Hepatocyte (in vitro differentiated cells): ENCODE measurements around the gene GZF1. TPM values are rescaled to one million over a fixed set of nuclear protein-coding genes. Genes with fewer than 3 reads are reported as not detected.
A peak's percentile ranks its signal among the peaks of the same experiment; 100 is the strongest.

Experiments
- DNase-seq: peaks from one replicate; pipeline ENCODE4 v3.0.0-alpha.2; 2016; ENCODE audit warnings: low spot score
- H2AFZ ChIP-seq: fragments of 200-600 bp; sonication (generic); 2 replicates; pipeline ENCODE4 v1.6.0; 2016; ENCODE audit warnings: antibody characterized with exemption, mild to moderate bottlenecking
- H3K27ac ChIP-seq: fragments of 200-600 bp; sonication (generic); 2 replicates; pipeline ENCODE4 v1.5.1; 2016; ENCODE audit warnings: mild to moderate bottlenecking
- H3K27me3 ChIP-seq: fragments of 200-600 bp; sonication (generic); 2 replicates; pipeline ENCODE4 v1.6.1; 2016
- H3K36me3 ChIP-seq: fragments of 200-600 bp; sonication (generic); replicated peaks from 2 replicates; pipeline ENCODE4 v1.5.1; 2016; ENCODE audit warnings: low read depth; ENCODE audit not compliant: insufficient read depth
- H3K4me1 ChIP-seq: fragments of 200-600 bp; sonication (generic); 2 replicates; pipeline ENCODE4 v1.5.1; 2016; ENCODE audit warnings: mild to moderate bottlenecking, moderate library complexity; ENCODE audit not compliant: insufficient read depth
- H3K4me2 ChIP-seq: fragments of 200-600 bp; sonication (generic); 2 replicates; pipeline ENCODE4 v1.6.0; 2016
- H3K4me3 ChIP-seq: fragments of 200-600 bp; sonication (generic); 2 replicates; pipeline ENCODE4 v1.5.1; 2016; ENCODE audit warnings: mild to moderate bottlenecking
- H3K79me2 ChIP-seq: fragments of 200-600 bp; sonication (generic); 2 replicates; pipeline ENCODE4 v1.6.0; 2017; ENCODE audit warnings: mild to moderate bottlenecking
- H3K9me2 ChIP-seq: fragments of 200-600 bp; sonication (generic); replicated peaks from 2 replicates; pipeline ENCODE4 v1.6.0; 2017; ENCODE audit warnings: mild to moderate bottlenecking; ENCODE audit not compliant: insufficient read depth
- H3K9me3 ChIP-seq: fragments of 200-600 bp; sonication (generic); 2 replicates; pipeline ENCODE4 v1.5.1; 2016; ENCODE audit warnings: low read depth, mild to moderate bottlenecking
- H4K20me1 ChIP-seq: fragments of 200-600 bp; sonication (generic); 2 replicates; pipeline ENCODE4 v1.6.0; 2016; ENCODE audit warnings: mild to moderate bottlenecking; ENCODE audit not compliant: insufficient read depth, poor library complexity, severe bottlenecking
- EZH2 ChIP-seq: fragments of 200-600 bp; sonication (generic); IDR thresholded peaks from 2 replicates; pipeline ENCODE4 v1.6.1; 2016; ENCODE audit warnings: antibody characterized with exemption, mild to moderate bottlenecking, borderline replicate concordance
- EZH2phosphoT487 ChIP-seq: fragments of 200-600 bp; sonication (generic); IDR thresholded peaks from one replicate; pipeline ENCODE4 v1.6.1; 2018; ENCODE audit warnings: antibody characterized with exemption, mild to moderate bottlenecking, low read depth, moderate library complexity; ENCODE audit not compliant: unreplicated experiment, severe bottlenecking
- WGBS: methylation state at CpG from one replicate; pipeline ENCODE4 v1.1.6; 2016; ENCODE audit warnings: low lambda C conversion rate; ENCODE audit errors: missing lambda C conversion rate; 5-methylcytosine and 5-hydroxymethylcytosine counted together
- polyA plus RNA-seq: library from polyadenylated mRNA; unstranded; fragments of >200 nt; fragmentation: Nextera tagmentation; extraction: Ambion mirVana; gene quantifications from 2 replicates; pipeline ENCODE4 v1.2.1, GENCODE V29; 2016
- total RNA-seq: library from RNA; depleted of rRNA; stranded (reverse); fragments of >200 nt; gene quantifications from 2 replicates; pipeline ENCODE4 v1.2.3, GENCODE V29; 2014
- TF ChIP-seq, protein P1 (sequence below): fragments of 200-600 bp; sonication (generic); IDR thresholded peaks from 2 replicates; pipeline ENCODE4 v1.5.1; 2016; ENCODE audit warnings: antibody characterized with exemption, mild to moderate bottlenecking; ENCODE audit not compliant: poor library complexity

The GZF1 gene
- total and polyA plus RNA-seq, 2 experiments from 2014 or later, result 8.8 to 17.8 TPM

DNA sequence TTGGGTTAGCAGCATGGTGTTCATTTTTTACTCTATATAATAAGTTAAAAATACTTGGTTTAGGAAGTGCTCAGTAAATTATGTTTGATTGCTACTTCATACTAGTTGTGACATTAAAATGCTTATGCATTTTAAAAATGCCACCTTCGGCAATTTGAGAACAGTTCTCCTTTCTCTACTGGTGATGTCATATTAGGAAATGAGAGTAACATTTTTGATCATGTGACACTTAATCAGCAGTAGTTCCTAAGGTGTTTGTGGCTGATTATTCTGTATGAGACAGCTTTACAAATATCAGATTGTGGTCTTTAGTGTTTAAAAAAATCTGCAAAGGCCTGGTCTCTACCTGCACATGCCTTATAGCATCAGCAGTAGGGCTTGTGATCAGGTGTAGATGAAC lies 4.4 kb downstream of the GZF1 start:
- DNase-seq, result no peak
- Histone ChIP-seq H3K9me3 (no peaks in the 10 kb centered on the region), H3K36me3 (no peaks in the 10 kb centered on the region), H3K27me3 (no peaks in the 10 kb centered on the region), H4K20me1 (peaks cover 25% of the 10 kb centered on the region), H3K9me2 (no peaks in the 10 kb centered on the region), H3K4me1 (peaks cover 8% of the 10 kb centered on the region), H3K79me2 (peaks cover 64% of the 10 kb centered on the region), H3K27ac (no peak overlapping the region), H3K4me2 (peak overlapping the region; percentile 41), H3K4me3 (no peak overlapping the region), H2AFZ (no peak overlapping the region)
- TF ChIP-seq EZH2 (no peak), EZH2phosphoT487 (no peak)
- TF ChIP-seq, protein P1, sequence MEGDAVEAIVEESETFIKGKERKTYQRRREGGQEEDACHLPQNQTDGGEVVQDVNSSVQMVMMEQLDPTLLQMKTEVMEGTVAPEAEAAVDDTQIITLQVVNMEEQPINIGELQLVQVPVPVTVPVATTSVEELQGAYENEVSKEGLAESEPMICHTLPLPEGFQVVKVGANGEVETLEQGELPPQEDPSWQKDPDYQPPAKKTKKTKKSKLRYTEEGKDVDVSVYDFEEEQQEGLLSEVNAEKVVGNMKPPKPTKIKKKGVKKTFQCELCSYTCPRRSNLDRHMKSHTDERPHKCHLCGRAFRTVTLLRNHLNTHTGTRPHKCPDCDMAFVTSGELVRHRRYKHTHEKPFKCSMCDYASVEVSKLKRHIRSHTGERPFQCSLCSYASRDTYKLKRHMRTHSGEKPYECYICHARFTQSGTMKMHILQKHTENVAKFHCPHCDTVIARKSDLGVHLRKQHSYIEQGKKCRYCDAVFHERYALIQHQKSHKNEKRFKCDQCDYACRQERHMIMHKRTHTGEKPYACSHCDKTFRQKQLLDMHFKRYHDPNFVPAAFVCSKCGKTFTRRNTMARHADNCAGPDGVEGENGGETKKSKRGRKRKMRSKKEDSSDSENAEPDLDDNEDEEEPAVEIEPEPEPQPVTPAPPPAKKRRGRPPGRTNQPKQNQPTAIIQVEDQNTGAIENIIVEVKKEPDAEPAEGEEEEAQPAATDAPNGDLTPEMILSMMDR, result no peak
- WGBS, result 46% methylated on average over 1 of the region's 1 CpG

DNA sequence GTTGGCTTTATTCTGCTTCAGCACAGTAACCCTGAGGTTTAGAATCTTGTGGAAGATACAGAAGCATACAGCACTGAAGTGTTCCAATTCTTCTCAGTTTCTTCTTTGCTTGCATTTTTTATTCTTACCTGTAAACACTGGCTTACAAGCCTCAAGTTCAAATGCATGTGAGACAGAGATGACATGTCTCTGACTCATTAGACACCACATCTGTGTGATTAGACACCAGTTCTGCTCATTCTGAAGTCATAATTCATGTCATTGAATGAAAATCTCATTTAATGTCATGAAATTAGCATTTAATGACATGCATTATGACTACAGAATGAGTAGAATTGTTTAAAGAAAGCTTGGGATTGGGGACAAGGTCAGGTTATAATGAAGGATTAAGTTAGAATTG lies 5.8 kb downstream of the GZF1 start:
- no peaks in the 10 kb centered on the region for H3K27me3 ChIP-seq
- H4K20me1 ChIP-seq, result peaks cover 25% of the 10 kb centered on the region
- no peak overlapping the region for H3K4me3 ChIP-seq
- no peaks in the 10 kb centered on the region for H3K9me3 ChIP-seq
- TF ChIP-seq EZH2 (no peak), EZH2phosphoT487 (no peak)
- TF ChIP-seq, protein P1, result no peak
- no peaks in the 10 kb centered on the region for H3K36me3 ChIP-seq
- DNase-seq, result no peak
- no peak overlapping the region for H2AFZ ChIP-seq
- no peaks in the 10 kb centered on the region for H3K9me2 ChIP-seq
- peaks cover 8% of the 10 kb centered on the region for H3K4me1 ChIP-seq
- H3K79me2 ChIP-seq, result peaks cover 62% of the 10 kb centered on the region
- H3K4me2 ChIP-seq, result no peak overlapping the region
- H3K27ac ChIP-seq, result no peak overlapping the region

DNA sequence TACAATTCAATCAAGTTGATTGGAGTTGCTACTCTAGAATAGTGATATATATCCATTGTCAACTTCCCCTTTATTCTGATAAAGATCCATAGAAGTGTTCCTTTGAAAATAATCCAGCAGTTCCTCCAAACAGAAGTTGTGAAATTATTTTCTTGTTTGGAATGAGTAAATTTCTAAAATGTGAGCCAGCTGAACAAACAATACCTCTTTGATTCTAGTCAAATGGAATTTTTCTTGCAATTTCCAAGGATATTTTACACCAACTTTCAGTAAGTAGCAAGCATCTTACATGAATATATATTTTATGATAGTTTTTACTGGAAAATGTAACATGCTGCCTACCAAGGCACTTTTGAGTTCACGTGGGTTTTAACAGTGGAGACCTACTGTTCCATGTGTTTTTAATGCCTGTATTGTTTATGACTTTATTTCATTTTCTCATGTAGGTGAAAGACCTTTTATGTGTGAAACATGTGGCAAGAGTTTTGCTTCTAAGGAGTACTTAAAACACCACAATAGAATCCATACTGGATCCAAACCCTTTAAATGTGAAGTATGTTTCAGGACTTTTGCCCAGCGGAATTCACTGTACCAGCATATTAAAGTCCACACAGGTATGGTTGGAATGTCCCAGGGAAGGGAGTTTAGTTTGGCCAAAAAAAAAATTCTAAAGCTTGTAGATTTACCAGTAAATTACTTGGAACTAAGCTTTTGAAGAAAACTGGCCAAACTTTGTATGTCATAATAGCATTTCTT lies 6.5 kb downstream of the GZF1 start:
- 85% methylated on average over 2 of the region's 2 CpGs for WGBS
- Histone ChIP-seq H3K9me2 (no peaks in the 10 kb centered on the region), H3K4me2 (no peak overlapping the region), H3K27me3 (no peaks in the 10 kb centered on the region), H3K9me3 (no peaks in the 10 kb centered on the region), H2AFZ (no peak overlapping the region), H3K27ac (no peak overlapping the region), H3K4me1 (peaks cover 3% of the 10 kb centered on the region), H3K4me3 (no peak overlapping the region), H3K36me3 (no peaks in the 10 kb centered on the region), H4K20me1 (peaks cover 25% of the 10 kb centered on the region), H3K79me2 (peaks cover 54% of the 10 kb centered on the region)
- DNase-seq, result no peak
- TF ChIP-seq, protein P1, result no peak
- TF ChIP-seq EZH2phosphoT487, result no peak
- no peak for TF ChIP-seq EZH2
